HUES6 (cell line): ENCODE data around the gene SIPA1L3.

Source experiments
- H3K27ac ChIP-seq: 2 replicates; pipeline ENCODE4 v1.7.0; 2013; ENCODE audit warnings: low read depth, mild to moderate bottlenecking, low read length, inconsistent platforms
- H3K27me3 ChIP-seq: 2 replicates; pipeline ENCODE4 v1.6.1; 2013; ENCODE audit warnings: low read length; ENCODE audit not compliant: control insufficient read depth, insufficient read depth
- H3K36me3 ChIP-seq: 2 replicates; pipeline ENCODE4 v1.6.1; 2013; ENCODE audit warnings: low read length; ENCODE audit not compliant: control insufficient read depth, insufficient read depth
- H3K4me1 ChIP-seq: 2 replicates; pipeline ENCODE4 v1.6.1; 2013; ENCODE audit warnings: low read length; ENCODE audit not compliant: control insufficient read depth, insufficient read depth
- H3K4me3 ChIP-seq: 2 replicates; pipeline ENCODE4 v1.5.1; 2013; ENCODE audit warnings: low read depth, low read length
- H3K9ac ChIP-seq: one replicate; pipeline ENCODE4 v1.6.1; 2013; ENCODE audit warnings: mild to moderate bottlenecking, low read length
- H3K9me3 ChIP-seq: 2 replicates; pipeline ENCODE4 v1.6.1; 2013; ENCODE audit warnings: low read depth, low read length; ENCODE audit not compliant: control insufficient read depth, insufficient read depth

SIPA1L3 gene

DNA sequence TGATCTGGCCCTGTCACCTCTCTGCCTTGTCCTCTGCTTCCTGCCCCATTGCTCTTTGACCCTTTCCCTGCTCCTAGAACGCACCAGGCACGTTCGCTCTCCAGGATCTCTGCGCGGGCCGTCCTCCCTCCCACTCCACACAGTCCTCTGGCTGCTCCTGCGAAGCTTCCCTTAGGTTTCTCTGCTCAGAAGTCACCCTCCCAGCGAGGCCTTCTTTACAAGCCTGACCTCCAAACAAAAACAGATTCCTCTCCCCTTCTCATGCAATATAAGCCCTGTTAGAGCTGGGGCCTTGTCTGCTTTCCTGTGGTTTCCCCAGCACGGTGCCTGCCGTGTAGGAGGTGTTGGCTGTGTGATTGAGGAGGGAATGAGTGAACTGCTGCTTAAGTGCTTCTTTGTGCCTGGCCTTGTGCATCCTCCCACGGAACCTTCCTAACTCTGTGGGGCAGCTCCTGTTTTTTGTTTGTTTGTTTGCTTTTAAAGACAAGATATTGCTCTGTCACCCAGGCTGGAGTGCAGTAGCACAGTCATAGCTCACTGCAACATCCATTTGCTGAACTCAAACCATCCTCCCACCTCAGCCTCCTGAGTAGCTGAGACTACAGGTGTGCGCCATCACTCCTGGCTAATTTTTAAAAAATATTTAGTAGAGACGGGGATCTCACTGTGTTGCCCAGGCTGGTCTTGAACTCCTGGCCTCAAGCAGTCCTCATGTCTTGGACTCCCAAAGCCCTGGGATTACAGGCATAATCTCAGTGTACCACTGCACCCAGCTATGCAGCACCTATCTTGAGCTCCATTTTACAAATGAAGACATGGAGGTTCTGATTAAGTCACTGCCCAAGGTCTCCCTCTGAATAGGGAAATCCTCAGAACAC is 82.0 kb downstream of the SIPA1L3 start:
- peak overlapping the region; percentile 51 for H3K9ac ChIP-seq
- H3K27me3 ChIP-seq = no peaks in the 10 kb centered on the region
- no peaks in the 10 kb centered on the region for H3K9me3 ChIP-seq
- H3K36me3 ChIP-seq = no peaks in the 10 kb centered on the region
- H3K4me3 ChIP-seq = no peak overlapping the region
- peak overlapping the region; percentile 0; the same call in 1 of the 2 replicates for H3K27ac ChIP-seq
- H3K4me1 ChIP-seq = peaks cover 55% of the 10 kb centered on the region

DNA sequence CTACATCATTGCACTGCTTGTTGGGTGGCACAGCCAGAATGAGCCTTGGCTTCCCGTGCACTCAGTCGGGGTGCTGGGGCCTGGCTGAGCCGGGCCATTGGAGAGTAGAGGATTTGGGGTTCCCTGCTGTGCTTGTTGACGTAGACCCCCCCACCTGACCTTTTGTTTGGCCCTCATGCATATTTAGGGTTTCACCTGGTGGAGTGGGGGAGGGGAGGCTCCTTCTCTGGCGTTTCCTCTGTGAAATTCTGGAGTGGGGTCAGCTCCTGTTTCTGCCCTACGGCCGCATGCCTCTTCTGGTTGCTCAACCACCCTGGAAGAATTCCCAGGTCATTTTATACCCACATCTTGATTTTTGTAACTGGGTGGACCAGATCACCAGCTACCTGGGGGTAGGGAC is 82.8 kb downstream of the SIPA1L3 start:
- H3K36me3 ChIP-seq = peaks cover 5% of the 10 kb centered on the region; the same call in 1 of the 2 replicates
- peak overlapping the region; percentile 51 for H3K9ac ChIP-seq
- H3K4me1 ChIP-seq = peaks cover 58% of the 10 kb centered on the region
- no peaks in the 10 kb centered on the region for H3K9me3 ChIP-seq
- no peaks in the 10 kb centered on the region for H3K27me3 ChIP-seq
- H3K4me3 ChIP-seq = no peak overlapping the region
- H3K27ac ChIP-seq = peak overlapping the region; percentile 44

- H3K9ac ChIP-seq = peak overlapping the region; percentile 49
- no peak overlapping the region for H3K4me3 ChIP-seq
- H3K9me3 ChIP-seq = no peaks in the 10 kb centered on the region
- H3K36me3 ChIP-seq = peaks cover 6% of the 10 kb centered on the region; the same call in 1 of the 2 replicates
- H3K27ac ChIP-seq = peak overlapping the region; percentile 44
- peaks cover 59% of the 10 kb centered on the region for H3K4me1 ChIP-seq
- H3K27me3 ChIP-seq = no peaks in the 10 kb centered on the region
These were observed 83.4 kb downstream of the SIPA1L3 start for GRCh38 chr19:37990362-37990761.

GRCh38 chr19:37991176-37991835 is 84.3 kb downstream of the SIPA1L3 start:
- Histone ChIP-seq H3K36me3 (peaks cover 6% of the 10 kb centered on the region; the same call in 1 of the 2 replicates), H3K27ac (peak overlapping the region; percentile 64; the same call in 1 of the 2 replicates), H3K9me3 (no peaks in the 10 kb centered on the region), H3K4me1 (peaks cover 56% of the 10 kb centered on the region), H3K9ac (peak overlapping the region; percentile 67), H3K4me3 (no peak overlapping the region; the same call in 1 of the 2 replicates), H3K27me3 (no peaks in the 10 kb centered on the region)

DNA sequence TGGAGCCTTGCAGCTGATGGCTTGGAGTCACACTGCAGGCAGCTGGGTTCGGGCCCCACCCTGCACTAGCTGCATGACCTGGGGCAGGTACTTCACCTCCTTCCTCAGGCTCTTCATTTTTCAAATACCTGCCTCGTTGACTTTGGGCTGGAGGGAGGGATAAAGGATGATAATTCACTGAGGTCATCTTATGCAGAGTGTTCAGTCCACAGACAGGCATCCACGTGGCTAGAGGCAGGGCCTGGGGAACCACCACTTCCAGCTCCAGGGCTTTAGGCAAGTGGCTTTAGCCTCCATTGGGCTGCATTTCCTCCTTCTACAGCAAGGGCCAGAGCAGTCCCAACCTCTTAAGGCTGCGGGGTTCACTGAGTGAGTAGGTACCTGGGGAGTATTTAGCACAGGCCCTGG is 84.8 kb downstream of the SIPA1L3 start:
- Histone ChIP-seq H3K27ac (peak overlapping the region; percentile 64; the same call in 1 of the 2 replicates), H3K27me3 (no peaks in the 10 kb centered on the region), H3K9ac (peak overlapping the region; percentile 67), H3K9me3 (no peaks in the 10 kb centered on the region), H3K4me1 (peaks cover 51% of the 10 kb centered on the region), H3K36me3 (peaks cover 6% of the 10 kb centered on the region; the same call in 1 of the 2 replicates), H3K4me3 (no peak overlapping the region)

DNA sequence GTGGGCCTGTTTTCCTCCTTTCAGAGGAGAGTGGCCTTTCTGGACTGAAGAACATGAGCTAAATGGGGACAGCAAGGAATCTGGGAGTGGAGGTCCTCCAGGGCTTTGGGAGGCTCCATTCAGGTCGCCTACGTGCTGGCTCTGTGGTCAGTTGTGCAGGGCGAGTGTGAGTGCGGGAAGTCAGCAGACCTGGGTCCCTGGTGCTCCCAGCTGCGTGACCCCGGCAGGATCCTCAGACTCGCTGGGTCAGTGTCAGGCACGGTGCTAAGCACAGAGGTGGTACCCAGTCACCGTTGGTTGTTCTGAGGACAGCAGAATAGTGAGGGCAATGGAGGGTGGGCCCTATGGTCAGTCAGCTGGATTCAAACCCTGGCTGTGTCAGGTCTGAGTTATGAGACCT is 85.8 kb downstream of the SIPA1L3 start:
- Histone ChIP-seq H3K36me3 (peaks cover 6% of the 10 kb centered on the region; the same call in 1 of the 2 replicates), H3K4me1 (peaks cover 44% of the 10 kb centered on the region), H3K4me3 (no peak overlapping the region), H3K27ac (no peak overlapping the region), H3K9ac (no peak overlapping the region), H3K27me3 (no peaks in the 10 kb centered on the region), H3K9me3 (no peaks in the 10 kb centered on the region)

DNA sequence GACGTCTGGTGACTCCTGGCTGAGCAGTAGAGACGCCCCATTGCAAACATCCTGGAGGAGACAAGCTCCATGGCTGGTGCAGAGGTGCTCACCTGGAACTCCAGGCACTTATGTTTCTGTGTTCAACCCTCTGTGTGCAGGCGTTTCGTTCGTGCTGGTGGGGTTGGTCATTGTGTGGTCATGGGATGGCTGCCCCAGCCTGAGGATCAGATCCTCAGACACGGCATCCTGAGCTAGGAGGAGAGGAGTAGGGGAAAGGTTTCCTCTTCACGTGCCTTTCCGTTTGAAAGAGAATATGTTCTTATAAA is 87.8 kb downstream of the SIPA1L3 start:
- Histone ChIP-seq H3K9me3 (no peaks in the 10 kb centered on the region), H3K4me3 (no peak overlapping the region), H3K36me3 (peaks cover 6% of the 10 kb centered on the region; the same call in 1 of the 2 replicates), H3K9ac (no peak overlapping the region), H3K4me1 (peaks cover 28% of the 10 kb centered on the region), H3K27ac (no peak overlapping the region), H3K27me3 (no peaks in the 10 kb centered on the region)

DNA sequence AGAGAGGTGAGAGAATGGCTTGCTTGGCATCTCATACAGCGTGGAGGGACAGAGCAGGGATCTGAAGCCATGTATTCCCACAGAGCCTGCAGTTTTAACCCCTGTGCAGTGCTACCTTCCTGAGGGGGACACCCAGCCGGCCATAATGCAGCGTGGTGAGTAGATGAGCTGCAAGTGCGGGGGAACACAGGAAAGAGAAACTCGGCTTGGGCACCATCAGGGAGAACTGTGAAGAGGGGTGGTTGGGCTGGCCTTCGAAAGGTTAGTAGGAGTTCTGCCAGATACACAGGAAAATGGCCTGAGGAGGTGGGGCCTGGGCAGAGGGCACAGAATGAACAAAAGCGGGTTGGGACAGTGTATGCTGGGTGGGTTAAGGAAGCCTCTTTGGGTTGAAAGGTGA is 88.3 kb downstream of the SIPA1L3 start:
- H3K9me3 ChIP-seq = no peaks in the 10 kb centered on the region
- no peak overlapping the region for H3K27ac ChIP-seq

DNA sequence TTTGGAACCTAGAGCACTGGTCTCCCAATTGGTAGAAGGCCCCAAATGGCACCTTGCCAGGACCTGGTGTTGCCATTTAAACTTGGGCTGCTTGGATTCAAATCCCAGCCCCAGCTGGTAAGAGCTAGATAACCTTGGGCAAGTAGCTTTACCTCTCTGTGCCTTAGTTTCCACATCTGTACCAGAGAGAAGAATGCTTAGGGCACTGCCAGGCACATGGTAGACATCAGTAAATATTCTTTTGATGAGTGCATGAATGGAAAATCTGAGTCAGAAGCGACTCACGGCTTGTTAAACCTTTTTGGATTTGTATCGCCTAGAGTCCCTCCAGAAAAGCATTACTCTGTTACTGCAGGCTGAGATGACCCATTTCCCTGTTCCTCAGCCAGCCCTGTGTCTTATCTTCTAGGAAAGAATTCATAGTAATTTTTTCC is 90.9 kb downstream of the SIPA1L3 start:
- Histone ChIP-seq H3K9ac (no peak overlapping the region), H3K9me3 (no peaks in the 10 kb centered on the region), H3K27ac (no peak overlapping the region), H3K4me3 (no peak overlapping the region), H3K36me3 (peaks cover 6% of the 10 kb centered on the region; the same call in 1 of the 2 replicates), H3K4me1 (peaks cover 4% of the 10 kb centered on the region), H3K27me3 (no peaks in the 10 kb centered on the region)

More for the DNA sequence above, 88.3 kb downstream of the SIPA1L3 start:
- H3K9ac ChIP-seq = no peak overlapping the region
- H3K36me3 ChIP-seq = peaks cover 6% of the 10 kb centered on the region; the same call in 1 of the 2 replicates
- peaks cover 22% of the 10 kb centered on the region for H3K4me1 ChIP-seq
- H3K27me3 ChIP-seq = no peaks in the 10 kb centered on the region
- no peak overlapping the region for H3K4me3 ChIP-seq

GRCh38 chr19:37998801-37999308 is 91.8 kb downstream of the SIPA1L3 start:
- no peak overlapping the region for H3K9ac ChIP-seq
- H3K27ac ChIP-seq = no peak overlapping the region
- H3K4me1 ChIP-seq = peaks cover 14% of the 10 kb centered on the region

More at GRCh38 chr19:37998801-37999308, 91.8 kb downstream of the SIPA1L3 start:
- Histone ChIP-seq H3K27me3 (no peaks in the 10 kb centered on the region), H3K9me3 (no peaks in the 10 kb centered on the region), H3K36me3 (peaks cover 6% of the 10 kb centered on the region; the same call in 1 of the 2 replicates), H3K4me3 (no peak overlapping the region)
